HEK293 (cell line): ENCODE results near the gene ZNF665.

Experiments
- MYNN ChIP-seq: fragments of 450-650 bp; formaldehyde crosslinking; IDR thresholded peaks from 2 replicates; pipeline ENCODE4 v1.5.1; 2016; ENCODE audit warnings: missing biosample characterization, missing genetic modification characterization, borderline replicate concordance
- ZNF324 ChIP-seq: fragments of 450-650 bp; formaldehyde crosslinking; IDR thresholded peaks from 2 replicates; pipeline ENCODE4 v1.5.1; 2016; ENCODE audit warnings: missing biosample characterization, missing genetic modification characterization
- ZNF362 ChIP-seq: fragments of 450-650 bp; formaldehyde crosslinking; IDR thresholded peaks from 2 replicates; pipeline ENCODE4 v1.5.1; 2016; ENCODE audit warnings: missing biosample characterization, missing genetic modification characterization
- ZNF37A ChIP-seq: fragments of 450-650 bp; IDR thresholded peaks from 2 replicates; pipeline ENCODE4 v1.5.1; 2018; ENCODE audit warnings: missing biosample characterization, missing genetic modification characterization
- TF ChIP-seq, protein P1 (sequence below): fragments of 450-650 bp; formaldehyde crosslinking; IDR thresholded peaks from 2 replicates; pipeline ENCODE4 v1.5.1; 2016; ENCODE audit warnings: missing biosample characterization, missing genetic modification characterization

- TF ChIP-seq ZNF324 (tag by site-specific recombination) (no peak), ZNF362 (tag by site-specific recombination) (no peak), MYNN (tag by site-specific recombination) (no peak), ZNF37A (tag by site-specific recombination) (no peak)
- TF ChIP-seq, protein P1, sequence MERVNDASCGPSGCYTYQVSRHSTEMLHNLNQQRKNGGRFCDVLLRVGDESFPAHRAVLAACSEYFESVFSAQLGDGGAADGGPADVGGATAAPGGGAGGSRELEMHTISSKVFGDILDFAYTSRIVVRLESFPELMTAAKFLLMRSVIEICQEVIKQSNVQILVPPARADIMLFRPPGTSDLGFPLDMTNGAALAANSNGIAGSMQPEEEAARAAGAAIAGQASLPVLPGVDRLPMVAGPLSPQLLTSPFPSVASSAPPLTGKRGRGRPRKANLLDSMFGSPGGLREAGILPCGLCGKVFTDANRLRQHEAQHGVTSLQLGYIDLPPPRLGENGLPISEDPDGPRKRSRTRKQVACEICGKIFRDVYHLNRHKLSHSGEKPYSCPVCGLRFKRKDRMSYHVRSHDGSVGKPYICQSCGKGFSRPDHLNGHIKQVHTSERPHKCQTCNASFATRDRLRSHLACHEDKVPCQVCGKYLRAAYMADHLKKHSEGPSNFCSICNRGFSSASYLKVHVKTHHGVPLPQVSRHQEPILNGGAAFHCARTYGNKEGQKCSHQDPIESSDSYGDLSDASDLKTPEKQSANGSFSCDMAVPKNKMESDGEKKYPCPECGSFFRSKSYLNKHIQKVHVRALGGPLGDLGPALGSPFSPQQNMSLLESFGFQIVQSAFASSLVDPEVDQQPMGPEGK (tag by site-specific recombination) = no peak
Measured at GRCh38 chr19:53190253-53190652, 2.9 kb downstream of the ZNF665 start.
